Measurements from ENCODE around the gene ARHGEF9. TPM values are rescaled to one million over a fixed set of nuclear protein-coding genes. Genes with fewer than 3 reads are reported as not detected.

The ARHGEF9 gene
- total RNA-seq, 1 experiment from 2014 or later, result 16.7 TPM

DNA sequence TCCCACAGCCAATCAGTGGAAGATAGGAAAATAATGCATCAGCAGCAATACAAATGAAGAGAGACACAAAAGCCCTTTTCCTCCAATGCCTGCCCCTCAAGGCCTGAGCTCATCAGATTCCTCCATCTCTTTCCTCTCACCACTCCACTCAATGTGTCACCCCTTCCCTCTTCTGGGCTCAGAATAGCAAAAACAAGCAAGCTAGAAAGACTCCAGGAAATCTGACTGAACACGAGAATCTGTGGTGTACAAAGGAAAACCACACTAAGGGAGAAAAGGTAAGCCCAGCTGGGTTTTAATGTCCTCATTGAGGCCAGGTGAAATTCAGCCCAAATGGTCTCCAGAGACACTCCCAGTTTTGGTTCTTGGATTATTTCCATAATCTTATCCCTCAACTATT, 46.3 kb downstream of the ARHGEF9 start:
- in situ Hi-C loops (cut with HindIII; ENCODE audit: low pct_unique_long_range_greater_than_20kb, low sequenced_read_pairs) (no loop called here), intact Hi-C loops (cut with micrococcal nuclease; ENCODE audit: unreplicated experiment) (no loop called here)
- Histone ChIP-seq H3K9me3 (ENCODE audit: control insufficient read depth, insufficient read depth, low read depth, low read length) (no peaks in the 10 kb centered on the region), H3K4me3 (ENCODE audit: low read depth in 2 of 2, low read length in 2 of 2) (no peak overlapping the region), H3K27me3 (ENCODE audit: control insufficient read depth, insufficient read depth, low read length) (no peaks in the 10 kb centered on the region), H3K36me3 (ENCODE audit: control insufficient read depth, insufficient read depth, low read length) (no peaks in the 10 kb centered on the region), H3K4me1 (ENCODE audit: control insufficient read depth, insufficient read depth, low read length) (no peaks in the 10 kb centered on the region), H3K27ac (ENCODE audit: low read length) (no peak overlapping the region)
- ATAC-seq (no peak), DNase-seq (ENCODE audit: low read depth, low spot score) (no peak)
- TF ChIP-seq, protein P1, sequence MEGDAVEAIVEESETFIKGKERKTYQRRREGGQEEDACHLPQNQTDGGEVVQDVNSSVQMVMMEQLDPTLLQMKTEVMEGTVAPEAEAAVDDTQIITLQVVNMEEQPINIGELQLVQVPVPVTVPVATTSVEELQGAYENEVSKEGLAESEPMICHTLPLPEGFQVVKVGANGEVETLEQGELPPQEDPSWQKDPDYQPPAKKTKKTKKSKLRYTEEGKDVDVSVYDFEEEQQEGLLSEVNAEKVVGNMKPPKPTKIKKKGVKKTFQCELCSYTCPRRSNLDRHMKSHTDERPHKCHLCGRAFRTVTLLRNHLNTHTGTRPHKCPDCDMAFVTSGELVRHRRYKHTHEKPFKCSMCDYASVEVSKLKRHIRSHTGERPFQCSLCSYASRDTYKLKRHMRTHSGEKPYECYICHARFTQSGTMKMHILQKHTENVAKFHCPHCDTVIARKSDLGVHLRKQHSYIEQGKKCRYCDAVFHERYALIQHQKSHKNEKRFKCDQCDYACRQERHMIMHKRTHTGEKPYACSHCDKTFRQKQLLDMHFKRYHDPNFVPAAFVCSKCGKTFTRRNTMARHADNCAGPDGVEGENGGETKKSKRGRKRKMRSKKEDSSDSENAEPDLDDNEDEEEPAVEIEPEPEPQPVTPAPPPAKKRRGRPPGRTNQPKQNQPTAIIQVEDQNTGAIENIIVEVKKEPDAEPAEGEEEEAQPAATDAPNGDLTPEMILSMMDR (IDR thresholded peaks at IDR 0.05), result no peak
- no peak for TF ChIP-seq POLR2AphosphoS5 (IDR thresholded peaks at IDR 0.05; ENCODE audit: low read depth, low read length)
- TF ChIP-seq, protein P2, sequence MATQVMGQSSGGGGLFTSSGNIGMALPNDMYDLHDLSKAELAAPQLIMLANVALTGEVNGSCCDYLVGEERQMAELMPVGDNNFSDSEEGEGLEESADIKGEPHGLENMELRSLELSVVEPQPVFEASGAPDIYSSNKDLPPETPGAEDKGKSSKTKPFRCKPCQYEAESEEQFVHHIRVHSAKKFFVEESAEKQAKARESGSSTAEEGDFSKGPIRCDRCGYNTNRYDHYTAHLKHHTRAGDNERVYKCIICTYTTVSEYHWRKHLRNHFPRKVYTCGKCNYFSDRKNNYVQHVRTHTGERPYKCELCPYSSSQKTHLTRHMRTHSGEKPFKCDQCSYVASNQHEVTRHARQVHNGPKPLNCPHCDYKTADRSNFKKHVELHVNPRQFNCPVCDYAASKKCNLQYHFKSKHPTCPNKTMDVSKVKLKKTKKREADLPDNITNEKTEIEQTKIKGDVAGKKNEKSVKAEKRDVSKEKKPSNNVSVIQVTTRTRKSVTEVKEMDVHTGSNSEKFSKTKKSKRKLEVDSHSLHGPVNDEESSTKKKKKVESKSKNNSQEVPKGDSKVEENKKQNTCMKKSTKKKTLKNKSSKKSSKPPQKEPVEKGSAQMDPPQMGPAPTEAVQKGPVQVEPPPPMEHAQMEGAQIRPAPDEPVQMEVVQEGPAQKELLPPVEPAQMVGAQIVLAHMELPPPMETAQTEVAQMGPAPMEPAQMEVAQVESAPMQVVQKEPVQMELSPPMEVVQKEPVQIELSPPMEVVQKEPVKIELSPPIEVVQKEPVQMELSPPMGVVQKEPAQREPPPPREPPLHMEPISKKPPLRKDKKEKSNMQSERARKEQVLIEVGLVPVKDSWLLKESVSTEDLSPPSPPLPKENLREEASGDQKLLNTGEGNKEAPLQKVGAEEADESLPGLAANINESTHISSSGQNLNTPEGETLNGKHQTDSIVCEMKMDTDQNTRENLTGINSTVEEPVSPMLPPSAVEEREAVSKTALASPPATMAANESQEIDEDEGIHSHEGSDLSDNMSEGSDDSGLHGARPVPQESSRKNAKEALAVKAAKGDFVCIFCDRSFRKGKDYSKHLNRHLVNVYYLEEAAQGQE (IDR thresholded peaks at IDR 0.05; ENCODE audit: insufficient read depth in 1 of 2, low read depth in 2 of 2, low read length in 1 of 2), result no peak
- no peak for TF ChIP-seq SIN3A (IDR thresholded peaks at IDR 0.05; ENCODE audit: borderline replicate concordance, insufficient read depth, low read depth, low read length)
- no peak for TF ChIP-seq TCF7L2 (IDR thresholded peaks at IDR 0.05; ENCODE audit: low read depth, low read length)
- ChIA-PET POLR2A (no interaction called here), CTCF (interaction anchor here (0.6 kb wide), 1 partner anchor 288 kb away, joined by 3 read pairs; no protein-coding TSS in a partner anchor)
- BruUV-seq (replicated peaks), result no TSS peak

DNA sequence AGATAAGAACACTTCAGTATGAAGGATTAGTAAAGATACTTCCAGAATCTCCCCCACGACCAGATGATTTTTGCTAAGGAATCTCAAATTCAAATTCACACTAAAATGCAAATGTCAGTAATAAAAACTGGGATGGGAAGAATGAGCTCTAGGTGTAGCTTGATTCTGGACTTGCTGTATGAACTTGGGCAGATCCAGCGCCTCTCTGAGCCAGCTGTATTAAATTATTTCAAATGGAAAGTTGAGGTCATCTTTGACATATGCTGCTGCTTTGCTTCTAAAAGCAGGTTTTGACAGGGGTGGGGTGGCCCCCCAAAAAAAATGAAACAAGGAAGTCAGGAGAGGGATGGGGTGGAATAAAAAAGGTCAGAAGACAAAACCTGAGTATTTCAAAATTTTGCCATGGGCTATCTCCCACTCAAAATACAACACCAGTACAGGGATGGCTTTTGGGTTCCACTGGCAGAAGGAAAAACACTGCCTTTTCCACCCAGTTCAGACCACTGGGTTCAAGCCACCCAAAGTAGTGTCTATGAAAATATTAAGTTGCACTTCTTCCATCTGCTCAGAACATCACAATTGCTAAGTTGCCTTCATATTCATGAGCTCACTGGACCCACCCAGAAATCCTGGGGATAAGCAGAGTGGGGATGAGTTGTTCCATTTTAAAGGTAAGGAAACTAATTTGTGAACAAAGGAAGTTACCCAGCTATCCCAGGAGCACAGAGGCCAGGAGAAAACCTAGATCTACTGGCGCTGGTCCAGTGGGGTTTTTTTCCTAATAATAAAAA, 47.7 kb downstream of the ARHGEF9 start:
- no TSS peak for BruUV-seq (replicated peaks)
- no peaks in the 10 kb centered on the region for H3K27me3 ChIP-seq (ENCODE audit: control insufficient read depth, insufficient read depth, low read length)
- in situ Hi-C loops (cut with HindIII; ENCODE audit: low pct_unique_long_range_greater_than_20kb, low sequenced_read_pairs) (no loop called here), intact Hi-C loops (cut with micrococcal nuclease; ENCODE audit: unreplicated experiment) (no loop called here)
- no peaks in the 10 kb centered on the region for H3K36me3 ChIP-seq (ENCODE audit: control insufficient read depth, insufficient read depth, low read length)
- POLR2A ChIA-PET, result no interaction called here
- no peaks in the 10 kb centered on the region for H3K9me3 ChIP-seq (ENCODE audit: control insufficient read depth, insufficient read depth, low read depth, low read length)
- DNase-seq (ENCODE audit: low read depth, low spot score), result no peak
- no peak overlapping the region for H3K27ac ChIP-seq (ENCODE audit: low read length)
- no peaks in the 10 kb centered on the region for H3K4me1 ChIP-seq (ENCODE audit: control insufficient read depth, insufficient read depth, low read length)
- no peak overlapping the region for H3K4me3 ChIP-seq (ENCODE audit: low read depth in 2 of 2, low read length in 2 of 2)
- TF ChIP-seq SIN3A (IDR thresholded peaks at IDR 0.05; ENCODE audit: borderline replicate concordance, insufficient read depth, low read depth, low read length) (no peak), POLR2AphosphoS5 (IDR thresholded peaks at IDR 0.05; ENCODE audit: low read depth, low read length) (no peak), TCF7L2 (IDR thresholded peaks at IDR 0.05; ENCODE audit: low read depth, low read length) (no peak)
- TF ChIP-seq, protein P1 (IDR thresholded peaks at IDR 0.05), result no peak
- TF ChIP-seq, protein P2 (IDR thresholded peaks at IDR 0.05; ENCODE audit: insufficient read depth in 1 of 2, low read depth in 2 of 2, low read length in 1 of 2), result no peak
- no peak for ATAC-seq
- CTCF ChIA-PET, result no interaction called here
